ENCODE measurements around the gene PITPNM3. TPM values are rescaled to one million over a fixed set of nuclear protein-coding genes. Genes with fewer than 3 reads are reported as not detected.

Gene PITPNM3
- total and polyA plus RNA-seq, 10 donors: 5.4 to 215 (median 125) TPM

DNA sequence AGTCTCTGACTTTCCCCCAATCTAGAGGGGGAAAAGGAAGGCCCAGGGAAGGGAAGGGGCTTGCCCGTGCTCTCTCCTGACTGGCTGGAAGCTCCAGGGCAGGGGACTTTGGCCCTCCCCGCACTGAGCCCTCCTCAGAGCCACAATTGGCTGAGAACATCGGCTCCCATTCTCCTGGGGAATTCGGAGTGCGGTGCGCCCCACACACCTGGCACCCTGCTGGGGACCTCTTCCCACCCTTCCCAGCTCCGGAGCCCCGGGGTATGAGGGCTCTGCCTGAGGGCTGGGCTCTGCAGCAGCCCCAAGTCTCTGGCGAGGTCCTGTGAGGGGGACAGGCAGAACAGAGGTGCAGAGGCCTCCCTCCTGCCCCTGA is 76.1 kb downstream of the PITPNM3 start:
- TF ChIP-seq POLR2A (IDR thresholded peaks at IDR 0.05) (no peak), POLR2AphosphoS5 (IDR thresholded peaks at IDR 0.05) (no peak)
- TF ChIP-seq, protein P1, sequence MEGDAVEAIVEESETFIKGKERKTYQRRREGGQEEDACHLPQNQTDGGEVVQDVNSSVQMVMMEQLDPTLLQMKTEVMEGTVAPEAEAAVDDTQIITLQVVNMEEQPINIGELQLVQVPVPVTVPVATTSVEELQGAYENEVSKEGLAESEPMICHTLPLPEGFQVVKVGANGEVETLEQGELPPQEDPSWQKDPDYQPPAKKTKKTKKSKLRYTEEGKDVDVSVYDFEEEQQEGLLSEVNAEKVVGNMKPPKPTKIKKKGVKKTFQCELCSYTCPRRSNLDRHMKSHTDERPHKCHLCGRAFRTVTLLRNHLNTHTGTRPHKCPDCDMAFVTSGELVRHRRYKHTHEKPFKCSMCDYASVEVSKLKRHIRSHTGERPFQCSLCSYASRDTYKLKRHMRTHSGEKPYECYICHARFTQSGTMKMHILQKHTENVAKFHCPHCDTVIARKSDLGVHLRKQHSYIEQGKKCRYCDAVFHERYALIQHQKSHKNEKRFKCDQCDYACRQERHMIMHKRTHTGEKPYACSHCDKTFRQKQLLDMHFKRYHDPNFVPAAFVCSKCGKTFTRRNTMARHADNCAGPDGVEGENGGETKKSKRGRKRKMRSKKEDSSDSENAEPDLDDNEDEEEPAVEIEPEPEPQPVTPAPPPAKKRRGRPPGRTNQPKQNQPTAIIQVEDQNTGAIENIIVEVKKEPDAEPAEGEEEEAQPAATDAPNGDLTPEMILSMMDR (IDR thresholded peaks at IDR 0.05 in 8 of 11, conservative IDR thresholded peaks at IDR 0.05 in 3 of 11): no peak
- Histone ChIP-seq H3K27me3 (replicated peaks in 1 of 7) (no peaks in the 10 kb centered on the region), H3K36me3 (peaks cover 0 to 89% (median 5%) of the 10 kb centered on the region in 6 donors), H3K9me3 (no peaks in the 10 kb centered on the region), H3K27ac (peak overlapping the region in 6 of 8 donors; percentile 5 to 58 (median 33)), H3K4me3 (no peak overlapping the region), H3K4me1 (peaks cover 0 to 78% (median 21%) of the 10 kb centered on the region in 6 donors)
- no peak for DNase-seq
- intact Hi-C loops (cut with DNase I; ENCODE audit: low total_unique reads): no loop called here
- 58 to 86% (median 62%) methylated on average over 1 to 9 of the region's 9 CpGs for WGBS, 5 donors

DNA sequence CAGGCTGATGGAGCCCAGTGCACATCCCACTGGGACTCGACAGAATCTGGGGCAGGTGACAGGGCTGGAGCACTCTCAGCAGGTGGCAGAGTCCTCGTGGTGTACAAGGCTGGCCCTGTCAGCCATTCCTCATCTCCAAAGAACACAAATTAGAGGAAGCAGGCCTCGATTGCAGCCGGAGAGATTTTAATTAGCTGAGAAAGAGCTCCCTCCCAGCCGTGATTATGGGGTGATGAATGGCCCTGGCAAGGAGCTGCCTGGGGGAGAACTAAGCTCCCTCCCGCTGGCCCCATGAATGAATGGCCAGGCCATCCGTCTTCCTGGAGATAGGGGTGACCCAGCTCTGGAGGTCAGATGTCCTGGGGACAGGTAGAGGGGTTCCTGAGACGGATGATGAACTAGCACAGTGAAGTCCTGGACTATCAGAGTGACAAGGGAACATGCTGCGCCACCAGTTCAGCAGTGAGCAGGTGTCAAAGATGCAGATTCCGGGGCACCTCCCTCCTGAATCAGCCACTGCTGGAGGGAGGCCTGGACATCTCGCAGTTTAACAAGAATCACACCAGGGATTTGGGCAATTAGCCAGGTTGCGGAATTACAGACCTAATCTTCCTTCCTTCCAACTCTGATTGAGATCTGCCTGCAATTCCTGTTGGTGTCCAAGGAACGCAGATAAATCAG is 76.6 kb downstream of the PITPNM3 start:
- Histone ChIP-seq H3K36me3 (peaks cover 0 to 94% (median 5%) of the 10 kb centered on the region in 6 donors), H3K4me1 (peaks cover 0 to 78% (median 20%) of the 10 kb centered on the region in 6 donors), H3K4me3 (no peak overlapping the region), H3K27me3 (replicated peaks in 1 of 7) (no peaks in the 10 kb centered on the region), H3K9me3 (no peaks in the 10 kb centered on the region), H3K27ac (peak overlapping the region in 6 of 8 donors; percentile 3 to 58 (median 32))
- TF ChIP-seq POLR2A (IDR thresholded peaks at IDR 0.05): no peak
- TF ChIP-seq POLR2AphosphoS5 (IDR thresholded peaks at IDR 0.05): no peak
- TF ChIP-seq, protein P1 (IDR thresholded peaks at IDR 0.05 in 8 of 11, conservative IDR thresholded peaks at IDR 0.05 in 3 of 11): no peak
- no peak for DNase-seq
- 48 to 71% (median 65%) methylated on average over 13 of the region's 13 CpGs for WGBS, 5 donors
- intact Hi-C loops (cut with DNase I; ENCODE audit: low total_unique reads): no loop called here

DNA sequence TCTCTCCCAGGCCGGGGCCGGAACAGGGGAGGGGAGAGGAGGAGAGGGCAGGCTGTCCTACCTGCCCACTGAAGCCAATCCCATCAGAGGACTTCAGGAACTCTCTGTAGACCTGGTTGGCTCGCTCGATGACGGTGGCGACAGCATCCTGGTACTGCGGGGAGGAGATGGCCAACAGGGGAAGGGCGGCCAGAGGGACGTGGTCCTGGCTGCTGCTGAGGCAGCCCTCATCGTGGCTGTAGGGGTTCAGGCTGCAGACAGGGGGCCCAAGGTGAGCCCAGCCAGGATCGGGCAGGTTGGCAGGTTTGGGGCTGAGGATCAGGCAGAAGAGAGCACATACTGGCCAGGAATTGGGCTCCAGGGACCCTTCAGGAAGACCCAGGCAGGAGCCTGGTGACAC is 77.9 kb downstream of the PITPNM3 start:
- 63 to 84% (median 81%) methylated on average over 10 to 11 of the region's 11 CpGs for WGBS, 5 donors

DNA sequence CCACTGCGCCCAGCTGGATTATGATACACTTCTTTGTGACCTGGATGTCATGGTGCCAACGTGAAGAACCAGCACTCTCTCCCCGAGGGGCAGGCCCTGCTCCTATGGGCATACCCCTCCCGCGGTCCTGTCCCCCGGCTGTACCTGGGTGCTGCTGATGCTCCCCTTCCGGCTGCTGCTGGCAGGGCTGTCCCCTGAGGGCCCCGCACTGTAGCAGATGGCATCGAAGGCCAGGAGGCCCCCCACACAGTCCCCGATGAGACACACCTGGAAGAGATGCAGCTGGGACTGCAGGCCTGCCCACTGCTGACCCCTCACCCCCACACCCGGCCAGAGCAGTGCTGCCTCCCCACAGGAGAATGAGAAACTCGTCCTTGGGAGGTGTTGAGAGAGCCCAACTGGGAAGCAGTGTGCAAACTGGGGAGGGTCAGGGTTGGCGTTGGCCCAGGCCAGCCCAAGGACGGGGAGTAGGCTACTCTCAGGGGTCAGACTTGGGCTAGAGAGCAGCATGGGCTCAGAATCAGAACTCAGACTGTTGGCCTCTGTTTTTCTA is 78.4 kb downstream of the PITPNM3 start:
- WGBS, 5 donors: 74 to 88% (median 79%) methylated on average over 9 to 14 of the region's 14 CpGs
- intact Hi-C loops (cut with DNase I; ENCODE audit: low total_unique reads): no loop called here
- Histone ChIP-seq H3K4me1 (peaks cover 0 to 74% (median 26%) of the 10 kb centered on the region in 6 donors), H3K27ac (peak overlapping the region in 5 of 8 donors; percentile 15 to 61 (median 55)), H3K9me3 (no peaks in the 10 kb centered on the region), H3K36me3 (peaks cover 0 to 95% (median 8%) of the 10 kb centered on the region in 6 donors), H3K4me3 (no peak overlapping the region), H3K27me3 (replicated peaks in 1 of 7) (no peaks in the 10 kb centered on the region)
- DNase-seq: no peak
- TF ChIP-seq, protein P1 (IDR thresholded peaks at IDR 0.05 in 8 of 11, conservative IDR thresholded peaks at IDR 0.05 in 3 of 11): no peak
- TF ChIP-seq POLR2AphosphoS5 (IDR thresholded peaks at IDR 0.05) (peak; percentile 2 to 50 (median 21)), POLR2A (IDR thresholded peaks at IDR 0.05) (no peak)

More for the DNA sequence above, 77.9 kb downstream of the PITPNM3 start:
- Histone ChIP-seq H3K9me3 (no peaks in the 10 kb centered on the region), H3K27me3 (replicated peaks in 1 of 7) (no peaks in the 10 kb centered on the region), H3K4me3 (no peak overlapping the region), H3K4me1 (peaks cover 0 to 72% (median 20%) of the 10 kb centered on the region in 6 donors), H3K27ac (peak overlapping the region in 5 of 8 donors; percentile 15 to 61 (median 55)), H3K36me3 (peaks cover 0 to 95% (median 8%) of the 10 kb centered on the region in 6 donors)
- intact Hi-C loops (cut with DNase I; ENCODE audit: low total_unique reads): no loop called here
- no peak for DNase-seq
- peak in 1 of 3 donors; percentile 58 for TF ChIP-seq POLR2AphosphoS5 (IDR thresholded peaks at IDR 0.05)
- TF ChIP-seq POLR2A (IDR thresholded peaks at IDR 0.05): no peak

Measured in spleen (tissue), 11 donors.